Left renal cortex interstitium (tissue), 4 donors: ENCODE measurements around the gene TBC1D20. TPM values are rescaled to one million over a fixed set of nuclear protein-coding genes. Genes with fewer than 3 reads are reported as not detected.
"Not testable (repeated sequence)": the region's sequence is repeated elsewhere in the genome, so short reads cannot be mapped to it uniquely, and the experiment has no call there.

Source experiments
- DNase-seq, 4 donors: peaks; one replicate each; pipeline ENCODE4 v3.0.0-alpha.2; 2013; ENCODE audit warnings: low read depth in 4 of 4, low spot score in 2 of 4, missing footprints in 1 of 4
- polyA plus RNA-seq, 4 donors: library from polyadenylated mRNA; unstranded; fragments of 120-200 nt; gene quantifications; one replicate each; pipeline ENCODE4 v1.2.1, GENCODE V29; 2013; ENCODE audit not compliant: insufficient read length in 4 of 4

The TBC1D20 gene
- polyA plus RNA-seq, 4 donors: 29.0 to 38.3 (median 32.9) TPM

GRCh38 chr20:476561-477249, 14.4 kb upstream of the TBC1D20 start:
- DNase-seq: not testable (repeated sequence)

GRCh38 chr20:475463-476357, 13.4 kb upstream of the TBC1D20 start:
- no peak for DNase-seq

DNA sequence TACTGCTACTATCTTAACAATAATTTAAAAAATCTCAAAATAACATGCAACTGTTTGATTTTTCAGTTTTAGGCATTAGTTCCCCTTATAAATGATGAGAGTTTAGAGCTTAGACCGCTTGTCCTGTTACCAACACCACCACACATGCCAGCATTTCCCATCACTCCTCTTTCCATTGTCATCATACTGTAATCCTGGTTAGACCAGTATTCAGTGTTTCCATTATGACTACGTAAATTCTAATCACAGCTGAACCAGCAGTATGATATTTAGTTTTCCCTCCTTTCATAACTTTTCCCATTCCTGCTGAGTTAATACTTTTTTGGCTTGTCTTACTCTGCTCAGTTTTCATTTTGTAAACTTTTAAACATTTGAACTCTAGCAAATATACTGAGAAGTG, 12.2 kb upstream of the TBC1D20 start:
- no peak for DNase-seq

GRCh38 chr20:472889-473292, 10.6 kb upstream of the TBC1D20 start:
- no peak for DNase-seq

DNA sequence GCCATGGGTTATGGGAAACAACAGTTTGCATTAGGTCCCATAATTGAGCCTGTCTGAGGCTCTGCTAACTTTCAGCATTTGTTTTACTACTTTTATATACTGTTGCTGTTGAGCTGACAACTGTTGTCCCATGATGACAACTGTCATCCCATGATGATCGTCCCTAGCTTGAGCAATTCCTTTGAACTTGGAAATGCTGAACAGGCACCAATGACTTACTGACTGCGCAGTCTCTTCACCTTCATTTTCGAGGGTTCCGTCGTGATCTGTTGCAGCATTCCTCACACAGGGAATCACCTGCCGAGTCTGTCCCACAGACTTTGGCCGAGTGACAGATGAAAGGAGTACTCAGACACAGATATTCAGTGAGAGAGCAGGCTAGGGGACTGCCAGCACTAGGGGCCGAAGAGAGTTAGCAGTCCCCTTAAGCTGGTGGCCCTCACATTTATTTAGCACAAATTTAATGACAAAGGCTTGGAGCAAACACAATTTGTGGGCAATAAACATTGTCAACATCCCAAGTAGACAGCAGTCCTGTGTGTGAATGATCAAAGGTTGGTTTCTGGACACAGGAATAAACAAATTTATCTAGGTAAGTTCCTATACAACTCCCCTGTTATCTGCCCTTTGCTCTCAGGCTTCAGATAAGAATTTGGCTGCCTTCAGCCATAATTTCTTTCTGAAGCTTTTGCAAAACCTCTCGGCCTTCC, 10.0 kb upstream of the TBC1D20 start:
- no peak for DNase-seq

- no peak for DNase-seq
Observed at GRCh38 chr20:469746-470490, 7.6 kb upstream of the TBC1D20 start.

DNA sequence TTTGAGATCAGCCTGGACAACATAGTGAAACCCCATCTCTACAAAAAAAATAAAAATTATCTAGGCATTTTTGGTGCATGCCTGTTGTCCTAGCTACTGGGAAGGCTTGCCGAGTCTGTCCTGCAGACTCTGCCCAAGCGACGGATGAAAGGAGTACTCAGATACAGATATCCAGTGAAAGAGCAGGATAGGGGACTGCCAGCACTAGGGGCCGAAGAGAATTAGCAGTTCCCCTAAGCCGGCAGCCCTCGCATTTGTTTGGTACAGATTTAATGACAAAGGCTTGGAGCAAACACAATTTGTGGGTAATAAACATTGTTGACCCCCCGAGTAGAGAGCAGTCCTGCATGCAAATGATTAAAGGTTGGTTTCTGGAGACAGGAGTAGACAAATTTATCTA, 5.4 kb upstream of the TBC1D20 start:
- no peak for DNase-seq

DNA sequence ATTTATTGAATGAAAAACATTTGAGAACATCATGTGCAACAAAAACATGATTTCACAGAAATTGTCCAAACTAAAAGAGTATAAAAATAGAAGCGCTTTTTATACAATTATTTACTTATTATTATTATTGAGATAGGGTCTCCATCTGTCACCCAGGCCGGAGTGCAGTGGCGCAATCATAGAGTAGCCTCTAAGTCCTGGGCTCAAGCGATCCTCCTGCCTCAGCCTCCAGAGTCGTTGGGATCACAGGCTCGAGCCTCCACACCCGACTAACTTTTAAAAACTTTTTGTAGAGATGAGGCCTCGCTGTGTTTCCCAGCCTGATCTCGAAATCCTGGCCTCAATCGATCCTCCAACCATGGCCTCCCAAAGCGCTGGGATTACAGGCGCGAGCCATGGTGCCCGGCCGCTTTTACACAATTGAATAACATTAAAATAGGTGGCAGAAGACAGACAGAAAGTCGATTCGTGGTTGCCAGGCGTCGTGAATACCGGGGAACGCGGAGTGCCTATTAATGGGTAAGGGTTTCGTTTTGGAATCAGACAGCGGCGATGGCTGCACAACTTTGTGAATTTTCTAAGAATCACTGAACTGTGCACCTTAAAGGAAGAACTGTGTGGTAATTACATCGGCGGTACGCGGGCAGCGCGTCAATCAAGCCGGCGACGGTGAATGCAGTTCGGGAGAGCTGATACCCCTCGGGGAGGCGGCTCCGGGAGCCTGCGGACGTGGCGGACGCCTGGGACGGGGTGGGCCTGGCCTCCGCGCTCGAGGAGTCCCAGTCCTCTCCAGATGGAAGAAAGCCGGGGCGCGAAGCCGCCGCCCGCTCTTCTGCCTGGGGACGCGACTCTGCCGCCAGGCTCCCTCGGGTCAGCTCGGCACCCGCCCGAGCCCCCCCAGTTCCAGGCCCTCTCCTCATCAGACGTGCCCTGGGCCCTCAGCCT, 807 bp downstream of the TBC1D20 start:
- DNase-seq: peak in 3 of 4 donors; percentile 16 to 30 (median 25)

DNA sequence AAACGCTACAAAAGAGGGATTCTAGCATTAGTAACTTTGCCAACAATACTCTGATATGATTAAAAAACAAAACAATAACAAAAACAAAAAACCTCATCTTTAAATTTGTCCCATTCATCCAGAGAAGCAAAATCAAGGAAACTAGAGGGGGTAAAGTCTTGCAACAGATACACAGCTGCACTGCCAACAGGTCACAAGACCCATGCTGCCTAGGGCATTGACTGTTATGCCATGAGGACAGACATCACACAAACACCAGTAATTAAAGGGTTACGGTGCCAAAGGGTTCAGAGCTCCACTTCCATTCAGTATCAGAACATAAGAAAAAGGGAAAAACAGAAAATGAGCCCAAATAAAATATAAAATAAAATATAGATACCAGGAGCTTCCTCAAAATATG, 1.6 kb downstream of the TBC1D20 start:
- DNase-seq: no peak

DNA sequence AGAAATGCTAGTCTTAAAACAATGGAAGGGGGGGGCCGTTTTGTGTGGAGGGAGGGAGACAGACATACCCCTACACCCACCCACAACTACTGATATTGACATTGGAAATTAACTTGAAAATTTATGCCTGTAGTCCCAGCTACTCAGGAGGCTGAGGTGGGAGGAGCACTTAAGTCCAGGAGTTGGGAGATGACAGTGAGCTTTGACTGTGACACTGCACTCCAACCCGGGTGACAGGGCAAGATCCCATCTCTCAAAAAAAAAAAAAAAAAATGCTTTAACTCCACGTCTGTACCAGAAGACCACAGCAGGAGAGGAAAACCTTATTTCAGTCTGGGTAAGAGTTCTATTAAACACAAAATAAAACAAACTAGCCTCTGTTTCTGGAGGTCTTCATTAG, 2.2 kb downstream of the TBC1D20 start:
- DNase-seq: no peak

- no peak for DNase-seq
Observed at GRCh38 chr20:458776-459175, 3.6 kb downstream of the TBC1D20 start.

GRCh38 chr20:454951-455350, 7.4 kb downstream of the TBC1D20 start:
- no peak for DNase-seq

- not testable (repeated sequence) for DNase-seq
Observed at GRCh38 chr20:452021-452420, 10.3 kb downstream of the TBC1D20 start.

DNA sequence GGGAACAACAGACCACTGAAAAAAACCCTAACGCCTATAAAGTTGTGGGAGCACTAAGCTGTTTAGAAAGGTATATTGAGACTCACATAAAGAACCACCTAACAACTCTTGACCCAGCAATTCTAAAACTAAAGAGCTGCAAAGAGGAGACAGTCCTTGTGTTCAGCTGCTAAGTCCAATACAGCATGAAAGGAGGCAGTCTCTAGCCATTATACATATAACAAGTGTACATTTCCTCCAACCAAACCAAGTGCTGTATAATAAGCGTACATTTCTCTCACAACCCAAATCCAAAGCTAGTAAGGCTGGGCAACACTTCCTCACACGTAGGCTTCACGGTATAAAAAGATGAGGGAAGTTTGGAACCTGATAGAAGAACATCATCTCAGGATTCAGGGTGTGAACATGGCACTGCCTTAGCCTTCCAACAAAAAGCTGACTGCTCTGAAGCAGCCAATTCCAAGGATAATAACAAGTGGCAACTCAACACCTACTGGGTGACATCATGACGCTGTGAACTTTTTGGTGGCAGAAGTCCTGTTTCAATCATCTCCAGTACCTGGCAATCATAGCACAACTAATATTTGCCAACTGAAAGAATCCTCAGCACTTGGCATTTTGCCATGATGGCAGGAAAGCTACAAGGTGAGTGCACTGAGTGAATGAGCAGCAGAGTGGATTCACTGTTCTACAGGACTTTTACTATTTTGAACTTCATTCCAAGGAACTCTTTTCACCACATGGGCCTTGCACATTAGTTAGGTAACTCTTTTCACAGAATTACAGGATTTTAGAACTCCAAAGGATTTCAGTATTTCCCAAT, 16.6 kb downstream of the TBC1D20 start:
- DNase-seq: no peak

GRCh38 chr20:444862-445426, 17.4 kb downstream of the TBC1D20 start:
- no peak for DNase-seq

DNA sequence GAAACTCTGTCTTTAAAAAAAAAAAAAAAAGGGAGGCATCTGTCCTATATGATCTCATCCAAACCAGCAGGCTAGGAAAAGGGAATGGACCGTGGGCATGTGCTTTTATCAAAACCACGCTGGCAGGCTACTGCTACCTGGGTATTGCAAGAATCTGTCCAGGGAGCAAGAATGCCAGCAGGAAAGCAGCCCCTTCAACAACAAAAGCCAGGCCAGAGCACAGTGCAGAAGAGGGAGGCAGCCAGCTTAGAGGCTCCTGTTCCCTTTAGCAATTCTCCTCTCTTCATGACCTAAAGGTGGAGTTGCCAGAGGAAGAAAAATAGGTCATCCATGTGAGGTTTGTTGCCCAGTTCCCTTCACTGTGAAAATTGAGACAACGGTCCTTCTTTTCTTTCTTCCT, 18.2 kb downstream of the TBC1D20 start:
- DNase-seq: no peak

DNA sequence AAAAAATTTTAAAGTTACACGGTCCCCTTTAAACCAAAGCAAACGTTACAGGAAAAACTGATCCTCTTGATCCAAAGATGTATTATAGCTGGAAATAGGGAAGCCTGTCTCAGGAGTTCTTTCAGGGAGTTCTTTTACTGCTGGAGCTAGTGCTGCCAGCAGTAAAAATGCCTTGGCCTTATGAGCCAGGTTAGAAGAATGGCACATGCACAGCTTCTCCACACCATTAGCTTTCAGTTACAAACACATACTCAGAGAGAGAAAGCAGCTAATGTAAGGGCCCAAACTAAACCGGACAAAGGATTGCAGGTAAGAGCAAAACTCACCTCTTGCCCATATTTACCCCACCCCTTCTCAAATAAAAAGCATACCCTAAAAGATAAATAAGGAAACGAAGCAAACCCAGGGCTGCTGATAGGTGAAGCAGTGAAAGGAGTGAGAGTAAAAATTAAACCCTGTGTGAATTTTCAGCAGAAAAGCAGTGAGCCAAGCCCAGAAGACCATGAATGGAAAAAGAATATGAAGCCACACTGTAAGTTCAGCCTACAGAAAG, 19.0 kb downstream of the TBC1D20 start:
- DNase-seq: no peak

- DNase-seq: no peak
Observed at GRCh38 chr20:440636-441035, 21.7 kb downstream of the TBC1D20 start.
